Activated CD8-positive, alpha-beta memory T cell treated with anti-CD3 and anti-CD28 coated beads for 1 hour (primary cell): ENCODE results near the gene USP36.

Source experiments
- DNase-seq, 2 donors: peaks; one replicate each; pipeline ENCODE4 v3.0.0-alpha.2; 2020; ENCODE audit warnings: low read depth in 1 of 2; ENCODE audit errors: extremely low read depth in 1 of 2

USP36 gene

GRCh38 chr17:78746263-78746948 is 94.2 kb downstream of the USP36 start:
- DNase-seq: no peak
